ENCODE measurements around the gene HNRNPU. TPM values are rescaled to one million over a fixed set of nuclear protein-coding genes. Genes with fewer than 3 reads are reported as not detected.

HNRNPU gene
- total and polyA plus RNA-seq, 4 donors: 45.3 to 233 (median 136) TPM

DNA sequence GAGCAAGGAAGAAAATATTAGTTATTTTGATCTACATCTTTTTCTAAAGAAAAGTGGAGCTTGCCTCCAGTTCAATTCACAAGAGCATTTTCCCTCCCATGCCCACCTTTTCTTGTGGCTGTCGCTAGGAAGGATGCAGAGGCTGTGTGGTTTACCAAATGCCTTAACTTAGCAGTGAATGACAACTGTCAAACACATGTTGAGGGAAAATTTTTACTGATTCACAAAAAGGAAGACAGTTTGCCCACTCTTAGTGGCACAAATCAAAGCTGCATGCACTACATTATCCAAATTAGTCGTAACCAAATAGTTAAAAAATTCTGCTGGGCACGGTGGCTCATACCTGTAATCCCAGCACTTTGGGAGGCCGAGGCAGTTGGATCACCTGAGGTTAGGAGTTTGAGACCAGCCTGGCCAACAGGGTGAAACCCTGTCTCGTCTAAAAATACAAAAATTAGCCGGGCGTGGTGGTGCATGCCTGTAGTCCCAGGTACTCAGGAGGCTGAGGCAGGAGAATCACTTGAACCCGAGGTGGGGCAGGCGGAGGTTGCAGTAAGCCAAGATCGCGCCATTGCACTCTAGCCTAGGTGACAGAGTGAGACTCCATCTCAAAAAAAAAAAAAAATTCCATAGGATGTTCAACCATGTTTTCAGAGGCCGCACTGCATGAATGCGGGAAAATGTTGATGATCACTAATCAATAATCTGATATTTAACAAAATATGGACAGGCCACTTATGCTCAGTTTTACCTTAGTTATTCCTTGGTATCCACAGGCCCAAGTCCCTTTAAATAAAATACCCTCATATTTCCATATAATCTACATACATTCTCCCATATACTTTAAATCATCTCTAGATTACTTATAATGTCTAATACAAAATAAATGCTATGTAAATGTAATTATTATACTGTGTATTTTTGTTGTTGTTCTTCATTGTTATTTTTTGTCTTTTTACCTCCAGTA lies 19.9 kb downstream of the HNRNPU start:
- no peak overlapping the region for H3K4me3 ChIP-seq (ENCODE audit: low read depth in 1 of 3, low read length in 3 of 3)
- H3K4me1 ChIP-seq (ENCODE audit: control insufficient read depth in 4 of 4, insufficient read depth in 4 of 4, low read length in 3 of 4): peaks cover 0 to 22% (median 10%) of the 10 kb centered on the region in 4 donors
- no peaks in the 10 kb centered on the region for H3K9me3 ChIP-seq (ENCODE audit: control insufficient read depth in 4 of 4, low read length in 3 of 4)
- no peak overlapping the region for H3K9ac ChIP-seq (ENCODE audit: low read depth in 1 of 2, low read length in 2 of 2)
- H3K27ac ChIP-seq (ENCODE audit: low read depth in 1 of 2, low read length in 2 of 2): no peak overlapping the region
- 95% methylated on average over 13 of the region's 13 CpGs for WGBS
- no peak for TF ChIP-seq SP1 (IDR thresholded peaks at IDR 0.05)
- no peak for TF ChIP-seq FOXA2 (IDR thresholded peaks at IDR 0.05)
- no peak for TF ChIP-seq REST (IDR thresholded peaks at IDR 0.05)
- no peak for TF ChIP-seq GABPA (IDR thresholded peaks at IDR 0.05 in 1 of 2, conservative IDR thresholded peaks at IDR 0.05 in 1 of 2)
- no peak for TF ChIP-seq NR2F2 (IDR thresholded peaks at IDR 0.05)
- no peak for TF ChIP-seq ATF3 (IDR thresholded peaks at IDR 0.05)
- TF ChIP-seq YY1 (IDR thresholded peaks at IDR 0.05): no peak
- no peak for TF ChIP-seq JUND (IDR thresholded peaks at IDR 0.05)
- TF ChIP-seq FOXA1 (IDR thresholded peaks at IDR 0.05): no peak
- no peak for TF ChIP-seq ZBTB33 (IDR thresholded peaks at IDR 0.05)
- peaks cover 9 to 58% (median 46%) of the 10 kb centered on the region in 4 donors for H3K36me3 ChIP-seq (ENCODE audit: control insufficient read depth in 4 of 4, insufficient read depth in 3 of 4, low read depth in 1 of 4, low read length in 3 of 4)
- no peaks in the 10 kb centered on the region for H3K27me3 ChIP-seq (ENCODE audit: control insufficient read depth in 4 of 4, insufficient read depth in 4 of 4, low read length in 3 of 4)
- no peak for DNase-seq (ENCODE audit: low spot score)

DNA sequence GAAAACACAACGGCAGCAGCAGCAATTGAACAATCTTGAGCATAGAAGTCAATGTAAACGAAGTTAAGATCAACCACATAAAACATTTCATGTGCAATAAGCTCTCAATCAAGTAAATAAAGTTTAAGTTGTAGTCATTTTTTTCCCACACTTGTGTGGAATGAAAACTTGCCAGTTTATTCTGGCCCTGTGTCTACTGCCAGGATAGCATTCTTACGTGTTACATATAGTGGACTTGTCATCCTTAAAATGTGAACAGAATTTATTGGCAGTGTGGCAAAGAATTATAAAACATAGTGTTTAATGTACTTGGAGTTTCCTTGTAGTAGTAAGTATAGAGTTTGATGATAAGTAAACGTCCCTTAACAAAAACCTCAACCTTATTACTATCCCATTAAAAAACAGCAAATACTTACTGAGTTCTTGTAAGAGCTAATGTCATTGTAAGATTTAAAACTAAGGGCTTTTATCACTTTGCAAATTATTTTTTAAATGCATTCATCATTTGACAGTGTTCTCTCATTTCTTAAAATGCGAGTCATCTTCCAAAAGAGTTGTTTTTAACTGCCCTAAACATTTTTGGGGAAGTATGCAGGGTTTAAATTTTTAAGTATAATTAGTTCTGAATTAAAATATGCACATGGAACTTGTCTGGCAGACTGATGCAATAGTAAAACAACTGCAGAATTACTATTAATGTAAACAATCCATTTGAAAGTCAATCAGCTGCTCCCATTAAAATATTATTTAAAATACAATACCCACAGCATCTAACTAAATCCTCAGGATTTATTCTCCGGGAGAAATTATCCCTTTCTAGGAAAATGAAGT lies 21.0 kb downstream of the HNRNPU start:
- 85% methylated on average over 6 of the region's 6 CpGs for WGBS
- Histone ChIP-seq H3K9ac (ENCODE audit: low read depth in 1 of 2, low read length in 2 of 2) (no peak overlapping the region), H3K27ac (ENCODE audit: low read depth in 1 of 2, low read length in 2 of 2) (no peak overlapping the region), H3K27me3 (ENCODE audit: control insufficient read depth in 4 of 4, insufficient read depth in 4 of 4, low read length in 3 of 4) (no peaks in the 10 kb centered on the region), H3K4me1 (ENCODE audit: control insufficient read depth in 4 of 4, insufficient read depth in 4 of 4, low read length in 3 of 4) (peaks cover 0 to 22% (median 10%) of the 10 kb centered on the region in 4 donors), H3K4me3 (ENCODE audit: low read depth in 1 of 3, low read length in 3 of 3) (no peak overlapping the region), H3K9me3 (ENCODE audit: control insufficient read depth in 4 of 4, low read length in 3 of 4) (no peaks in the 10 kb centered on the region), H3K36me3 (ENCODE audit: control insufficient read depth in 4 of 4, insufficient read depth in 3 of 4, low read depth in 1 of 4, low read length in 3 of 4) (peaks cover 8 to 56% (median 45%) of the 10 kb centered on the region in 4 donors)
- no peak for DNase-seq (ENCODE audit: low spot score)
- TF ChIP-seq ATF3 (IDR thresholded peaks at IDR 0.05): no peak

All from liver (tissue), 9 donors.